Stimulated activated CD8-positive, alpha-beta memory T cell treated with anti-CD3 and anti-CD28 coated beads, Interleukin-15, amount 100 ng/mL, for 48 hours (primary cell): ENCODE data around the gene MPIG6B.
A peak's percentile ranks its signal among the peaks of the same experiment; 100 is the strongest.

Experiments
- DNase-seq, 2 donors: peaks; one replicate each; pipeline ENCODE4 v3.0.0-alpha.2; 2020; ENCODE audit warnings: low read depth in 2 of 2

MPIG6B gene

GRCh38 chr6:31737991-31738979 lies 15.1 kb downstream of the MPIG6B start:
- peak; percentile 41 to 53 for DNase-seq

DNA sequence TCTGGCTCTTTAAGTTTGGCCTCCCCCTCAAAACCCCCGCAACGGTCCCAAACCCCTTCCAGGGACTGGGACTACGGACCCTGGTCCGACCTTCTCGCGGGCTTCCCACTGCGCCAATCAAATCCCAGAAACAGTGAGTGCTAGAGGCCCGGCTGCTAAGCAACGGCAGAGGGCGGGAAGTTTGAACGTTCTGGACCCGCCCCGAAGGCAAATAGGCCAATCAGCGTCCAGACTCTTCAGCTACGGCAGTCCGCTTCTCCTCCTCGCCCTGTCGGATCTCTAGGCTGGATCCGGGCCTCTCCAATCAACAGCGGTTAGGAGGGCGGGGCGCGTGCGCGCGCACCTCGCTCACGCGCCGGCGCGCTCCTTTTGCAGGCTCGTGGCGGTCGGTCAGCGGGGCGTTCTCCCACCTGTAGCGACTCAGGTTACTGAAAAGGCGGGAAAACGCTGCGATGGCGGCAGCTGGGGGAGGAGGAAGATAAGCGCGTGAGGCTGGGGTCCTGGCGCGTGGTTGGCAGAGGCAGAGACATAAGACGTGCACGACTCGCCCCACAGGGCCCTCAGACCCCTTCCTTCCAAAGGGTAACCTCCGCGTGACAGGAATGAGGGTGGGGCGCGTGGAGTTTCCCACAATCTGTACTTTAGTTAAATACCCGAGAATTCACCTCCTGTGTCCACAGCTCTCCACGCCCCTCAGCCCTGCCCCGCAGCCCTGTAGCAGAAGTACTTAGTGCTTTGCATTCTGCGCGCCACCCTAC lies 16.6 kb downstream of the MPIG6B start, which contains the start of gene MSH5:
TSS of gene MSH5 (plus strand) at position 367 of the 758 bp plus-strand sequence. CDS start 462 bp downstream, outside the sequence.
- peak; percentile 97 to 98 for DNase-seq

- no peak for DNase-seq
Measured at GRCh38 chr6:31740397-31741223, 17.4 kb downstream of the MPIG6B start.

DNA sequence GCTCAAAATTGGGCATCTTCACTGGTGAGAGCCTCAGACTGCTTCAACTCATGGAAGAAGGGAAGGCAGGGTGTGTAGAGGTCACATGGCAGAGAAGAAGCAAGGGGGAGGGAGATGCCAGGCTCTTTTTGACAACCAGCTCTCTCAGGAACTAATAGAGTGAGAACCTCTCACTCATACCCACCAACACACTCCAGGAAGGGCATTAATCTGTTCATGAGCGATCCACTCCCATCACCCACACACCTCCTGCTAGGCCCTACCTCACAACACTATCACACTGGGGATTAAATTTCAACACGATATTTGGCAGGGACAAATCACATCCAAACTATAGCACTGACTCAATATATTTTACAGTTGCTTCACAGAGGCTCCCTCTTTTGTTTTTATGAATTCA lies 18.6 kb downstream of the MPIG6B start:
- DNase-seq: no peak

DNA sequence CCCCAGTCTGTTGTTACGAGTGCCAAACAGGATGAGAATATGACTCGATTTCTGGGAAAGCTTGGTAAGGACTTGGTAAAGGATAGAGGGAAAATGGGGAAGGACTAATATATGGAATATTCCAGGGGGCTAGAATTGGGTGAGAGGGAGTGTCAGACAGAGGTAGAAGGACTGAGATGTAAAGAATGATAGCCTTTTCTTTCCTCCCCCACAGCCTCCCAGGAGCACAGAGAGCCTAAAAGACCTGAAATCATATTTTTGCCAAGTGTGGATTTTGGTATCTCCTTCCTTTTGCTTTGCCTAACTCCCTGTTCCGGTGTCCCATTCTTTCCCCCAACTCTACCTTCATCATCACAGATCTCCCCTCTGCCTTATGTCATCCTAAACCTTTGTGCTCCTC lies 19.7 kb downstream of the MPIG6B start:
- no peak for DNase-seq

DNA sequence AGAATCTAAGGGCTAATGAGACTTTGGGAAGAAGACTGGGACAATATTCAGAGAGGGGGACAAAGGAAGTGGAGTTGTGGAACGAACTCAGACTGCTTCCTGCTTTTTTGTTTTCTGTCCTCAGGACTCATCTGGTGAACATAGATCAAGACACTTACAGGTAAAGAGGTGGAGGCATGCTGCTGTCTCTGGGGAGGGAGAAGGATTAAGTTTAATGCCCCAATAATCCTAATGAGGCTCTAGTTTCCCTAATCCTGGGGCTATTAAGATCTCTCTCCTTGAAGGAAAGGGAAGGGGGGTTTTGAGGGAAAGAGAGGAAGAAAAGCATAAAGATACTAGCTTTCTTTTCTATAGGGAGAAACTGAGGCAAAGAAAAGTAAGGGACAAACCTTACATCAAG lies 21.2 kb downstream of the MPIG6B start:
- no peak for DNase-seq

GRCh38 chr6:31749301-31750036 lies 26.3 kb downstream of the MPIG6B start:
- DNase-seq: no peak

DNA sequence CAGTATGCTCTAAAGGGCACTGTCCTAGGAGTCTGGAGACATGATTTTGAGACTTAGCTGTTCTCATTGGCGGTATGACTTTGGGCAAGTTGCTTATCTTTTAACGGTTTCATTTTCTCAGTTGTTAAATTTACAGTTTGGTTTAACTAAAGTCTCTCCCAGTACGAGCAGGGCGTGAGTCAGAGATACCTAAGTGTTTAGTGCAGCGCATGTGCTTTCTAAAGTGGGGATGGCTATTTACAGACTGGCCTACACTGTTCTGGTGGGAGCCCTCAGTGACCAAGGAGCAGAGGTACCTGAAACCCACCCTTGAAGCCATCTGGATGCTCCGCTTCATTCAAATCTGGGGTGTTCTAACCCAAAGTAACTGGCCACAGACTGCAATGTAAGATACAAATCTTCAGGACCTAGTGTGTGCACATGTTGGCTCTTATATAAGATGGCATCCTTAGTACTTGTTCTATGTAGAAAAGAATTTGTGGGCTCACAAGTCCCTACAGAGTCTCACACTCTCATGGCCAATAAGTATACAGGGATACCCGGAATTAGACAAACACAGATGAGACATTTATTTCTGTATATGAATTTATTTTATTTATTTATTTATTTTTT lies 27.3 kb downstream of the MPIG6B start:
- no peak for DNase-seq

- no peak for DNase-seq
Measured at GRCh38 chr6:31752739-31753319, 29.7 kb downstream of the MPIG6B start.

DNA sequence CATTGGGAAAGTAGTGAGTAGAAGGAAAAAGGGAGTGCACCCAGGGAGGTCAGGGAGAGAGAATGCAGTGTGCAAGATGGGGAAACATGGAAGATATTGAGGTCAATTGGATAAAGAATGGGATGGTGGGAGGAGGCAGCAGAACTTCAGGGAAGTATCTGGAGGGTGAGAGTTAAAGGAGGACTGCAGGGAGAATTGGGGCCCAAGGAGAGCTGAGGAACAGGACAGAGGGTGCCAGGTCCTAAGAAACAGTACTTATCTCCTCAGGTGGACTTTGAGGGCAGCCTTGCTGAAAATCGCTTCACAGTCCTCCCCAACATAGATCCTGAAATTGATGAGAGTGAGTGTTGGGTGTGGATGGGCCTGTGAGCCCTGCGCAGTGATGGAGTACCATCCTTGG lies 35.1 kb downstream of the MPIG6B start:
- no peak for DNase-seq

DNA sequence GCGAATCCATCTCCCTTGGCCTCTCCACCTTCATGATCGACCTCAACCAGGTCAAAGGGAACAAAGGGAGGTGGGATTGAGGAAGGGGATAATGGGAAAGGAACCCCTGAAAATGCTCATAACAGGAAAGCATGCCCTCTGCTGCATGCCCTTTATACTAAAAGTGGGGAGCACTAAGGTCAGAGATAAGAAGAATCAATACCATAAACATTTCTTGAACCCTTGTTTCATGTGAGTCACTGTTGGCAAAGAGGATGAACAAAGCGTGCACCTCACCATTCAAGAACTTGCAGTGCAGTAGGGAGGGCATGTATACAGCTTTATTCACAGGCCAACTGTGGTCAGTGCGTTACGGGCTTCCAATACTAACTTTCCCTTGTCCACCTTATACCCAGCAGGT lies 37.6 kb downstream of the MPIG6B start:
- DNase-seq: no peak

- DNase-seq: no peak
Measured at GRCh38 chr6:31761343-31761742, 38.2 kb downstream of the MPIG6B start.

GRCh38 chr6:31762356-31762755 lies 39.2 kb downstream of the MPIG6B start, which contains the start of gene SAPCD1:
Gene SAPCD1, plus strand, starts transcription at chr6:31762656. Its CDS starts 399 bp downstream, at chr6:31763055.
- DNase-seq: no peak

GRCh38 chr6:31762878-31763618 lies 39.9 kb downstream of the MPIG6B start:
- DNase-seq: no peak

- DNase-seq: no peak
Measured at GRCh38 chr6:31763619-31763940, 40.4 kb downstream of the MPIG6B start.

DNA sequence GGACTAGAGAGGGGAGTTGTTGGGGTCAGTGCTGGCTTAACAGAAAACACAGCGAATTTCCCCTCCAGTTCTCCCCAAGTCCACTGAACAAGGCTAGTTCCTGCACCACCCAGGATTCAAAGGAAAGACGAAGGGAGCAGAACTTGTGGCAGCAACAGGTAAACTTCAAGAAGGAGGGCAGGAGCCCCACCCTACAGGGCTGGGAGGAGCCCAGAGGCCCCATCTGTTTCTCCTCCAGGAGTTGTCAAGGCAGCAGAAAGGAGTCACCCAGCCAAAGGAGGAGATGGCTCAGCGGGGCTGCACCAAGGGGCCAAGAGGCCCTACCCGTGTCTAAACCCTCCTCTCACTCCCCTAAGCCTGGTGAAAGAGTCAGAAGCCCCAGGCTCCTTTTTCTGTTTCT lies 41.0 kb downstream of the MPIG6B start:
- DNase-seq: no peak

GRCh38 chr6:31765559-31765909 lies 42.4 kb downstream of the MPIG6B start:
- no peak for DNase-seq

GRCh38 chr6:31765910-31766794 lies 43.0 kb downstream of the MPIG6B start:
- DNase-seq: no peak
